HEK293 (cell line): ENCODE results near the gene HLA-G.

Experiments
- CTCF ChIA-PET: fragments of 350-600 bp; formaldehyde crosslinking; extraction: SDS; loops from one replicate; lab custom pipeline; 2021; ENCODE audit warnings: antibody characterized with exemption; lab: Yijun Ruan, JAX
- POLR2A ChIA-PET: fragments of 300-600 bp; formaldehyde crosslinking; extraction: SDS; loops from one replicate; lab custom pipeline; 2020; ENCODE audit warnings: antibody characterized with exemption, inconsistent platforms; lab: Yijun Ruan, JAX
- H3K27ac ChIP-seq: fragments of 200-500 bp; sonication (Bioruptor generic); 2 replicates; pipeline ENCODE4 v1.5.1; 2014; ENCODE audit warnings: low read depth, low read length, control low read depth, inconsistent platforms; ENCODE audit errors: extremely low read depth
- H3K36me3 ChIP-seq, 2 experiments: fragments of 200-500 bp in 1 of 2; sonication (Bioruptor generic) in 1 of 2; 1 replicate in 1 of 2; 2 replicates in 1 of 2; pipeline ENCODE4 v1.5.1; 2014 to 2017; ENCODE audit warnings: inconsistent platforms in 2 of 2, low read length in 2 of 2; ENCODE audit not compliant: control insufficient read depth in 2 of 2, insufficient read depth in 1 of 2
- H3K4me1 ChIP-seq: fragments of 200-500 bp; sonication (Bioruptor generic); 2 replicates; pipeline ENCODE4 v1.5.1; 2014; ENCODE audit warnings: mild to moderate bottlenecking, low read length, inconsistent platforms; ENCODE audit not compliant: control insufficient read depth, insufficient read depth
- H3K4me3 ChIP-seq: 2 replicates; pipeline ENCODE4 v1.5.1; 2011; ENCODE audit warnings: low read depth, mild to moderate bottlenecking, control low read depth, low read length, moderate library complexity
- H3K9me3 ChIP-seq: fragments of 200-500 bp; sonication (Bioruptor generic); 2 replicates; pipeline ENCODE4 v1.5.1; 2014; ENCODE audit warnings: low read depth, low read length, inconsistent platforms; ENCODE audit not compliant: control insufficient read depth, insufficient read depth
- REPIN1 ChIP-seq: fragments of 450-650 bp; formaldehyde crosslinking; IDR thresholded peaks from 2 replicates; pipeline ENCODE4 v1.5.1; 2017; ENCODE audit warnings: missing biosample characterization, missing genetic modification characterization, low read depth
- SCRT2 ChIP-seq: fragments of 450-650 bp; formaldehyde crosslinking; IDR thresholded peaks from 2 replicates; pipeline ENCODE4 v1.5.1; 2016; ENCODE audit warnings: missing biosample characterization, missing genetic modification characterization
- ZBTB17 ChIP-seq: fragments of 450-650 bp; formaldehyde crosslinking; IDR thresholded peaks from 2 replicates; pipeline ENCODE4 v1.5.1; 2016; ENCODE audit warnings: missing biosample characterization, missing genetic modification characterization
- ZNF132 ChIP-seq: fragments of 450-650 bp; formaldehyde crosslinking; IDR thresholded peaks from 2 replicates; pipeline ENCODE4 v1.5.1; 2017; ENCODE audit warnings: missing biosample characterization, missing genetic modification characterization, borderline replicate concordance
- ZNF155 ChIP-seq: fragments of 450-650 bp; formaldehyde crosslinking; IDR thresholded peaks from 2 replicates; pipeline ENCODE4 v1.5.1; 2016; ENCODE audit warnings: missing biosample characterization, missing genetic modification characterization
- ZNF174 ChIP-seq: fragments of 450-650 bp; formaldehyde crosslinking; IDR thresholded peaks from 2 replicates; pipeline ENCODE4 v1.5.0; 2017; ENCODE audit warnings: missing biosample characterization, mild to moderate bottlenecking, missing genetic modification characterization
- ZNF175 ChIP-seq: fragments of 450-650 bp; formaldehyde crosslinking; IDR thresholded peaks from 2 replicates; pipeline ENCODE4 v1.5.1; 2016; ENCODE audit warnings: missing biosample characterization, missing genetic modification characterization
- ZNF248 ChIP-seq: fragments of 450-650 bp; formaldehyde crosslinking; IDR thresholded peaks from 2 replicates; pipeline ENCODE4 v1.5.1; 2017; ENCODE audit warnings: missing biosample characterization, missing genetic modification characterization
- ZNF274 ChIP-seq, 2 experiments: fragments of 200-500 bp in 1 of 2; fragments of 450-650 bp in 1 of 2; sonication (Bioruptor generic) in 1 of 2; formaldehyde crosslinking in 1 of 2; IDR thresholded peaks; 2 replicates each; pipeline versions ENCODE4 v1.5.1 to v1.6.1; 2014 to 2016; ENCODE audit warnings: borderline replicate concordance in 1 of 2, inconsistent platforms in 1 of 2, low read length in 1 of 2, missing biosample characterization in 1 of 2, missing genetic modification characterization in 1 of 2
- ZNF433 ChIP-seq: fragments of 450-650 bp; formaldehyde crosslinking; IDR thresholded peaks from 2 replicates; pipeline ENCODE4 v1.5.1; 2016; ENCODE audit warnings: missing biosample characterization, missing genetic modification characterization, low read depth
- ZNF558 ChIP-seq: fragments of 450-650 bp; formaldehyde crosslinking; IDR thresholded peaks from 2 replicates; pipeline ENCODE4 v1.5.1; 2016; ENCODE audit warnings: missing biosample characterization, missing genetic modification characterization
- ZNF629 ChIP-seq: fragments of 450-650 bp; formaldehyde crosslinking; IDR thresholded peaks from 2 replicates; pipeline ENCODE4 v1.5.1; 2017; ENCODE audit warnings: missing biosample characterization, missing genetic modification characterization
- ZNF701 ChIP-seq: fragments of 450-650 bp; formaldehyde crosslinking; IDR thresholded peaks from 2 replicates; pipeline ENCODE4 v1.5.1; 2016; ENCODE audit warnings: missing biosample characterization, missing genetic modification characterization
- ZNF768 ChIP-seq: fragments of 450-650 bp; formaldehyde crosslinking; IDR thresholded peaks from 2 replicates; pipeline ENCODE4 v1.5.1; 2018; ENCODE audit warnings: missing biosample characterization, mild to moderate bottlenecking, missing genetic modification characterization
- TF ChIP-seq, protein P1 (sequence below): fragments of 450-650 bp; formaldehyde crosslinking; optimal IDR thresholded peaks from 2 replicates; pipeline ENCODE3; 2016; ENCODE audit warnings: missing biosample characterization, mild to moderate bottlenecking, missing genetic modification characterization
- TF ChIP-seq, protein P2 (sequence below): fragments of 450-650 bp; formaldehyde crosslinking; IDR thresholded peaks from 2 replicates; pipeline ENCODE4 v1.5.1; 2016; ENCODE audit warnings: missing biosample characterization, missing genetic modification characterization, borderline replicate concordance
- TF ChIP-seq, protein P3 (sequence below): fragments of 450-650 bp; formaldehyde crosslinking; IDR thresholded peaks from 2 replicates; pipeline ENCODE4 v1.5.1; 2016; ENCODE audit warnings: missing biosample characterization, missing genetic modification characterization, borderline replicate concordance
- TF ChIP-seq, protein P4 (sequence below): fragments of 450-650 bp; formaldehyde crosslinking; IDR thresholded peaks from 2 replicates; pipeline ENCODE4 v1.5.1; 2016; ENCODE audit warnings: missing biosample characterization, missing genetic modification characterization
- TF ChIP-seq, protein P5 (sequence below): fragments of 450-650 bp; formaldehyde crosslinking; IDR thresholded peaks from 2 replicates; pipeline ENCODE4 v1.5.1; 2017; ENCODE audit warnings: missing biosample characterization, missing genetic modification characterization

The HLA-G gene

DNA sequence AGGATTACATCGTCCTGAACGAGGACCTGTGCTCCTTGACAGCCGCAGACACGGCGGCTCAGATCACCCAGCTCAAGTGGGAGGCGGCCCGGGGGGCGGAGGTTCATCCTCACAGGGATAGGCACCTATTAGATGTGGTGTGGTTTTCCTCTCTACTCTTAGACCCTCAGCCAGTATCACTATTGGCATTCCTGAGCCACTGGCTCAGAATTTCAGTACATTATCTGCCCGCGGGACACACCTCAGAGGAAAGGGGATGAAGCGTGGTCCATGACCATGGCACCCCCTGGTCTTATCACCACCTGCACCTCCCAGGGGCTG is 34.6 kb upstream of the HLA-G start:
- no peak for TF ChIP-seq ZNF175 (tag by site-specific recombination)
- TF ChIP-seq ZNF174 (tag by site-specific recombination) = no peak
- no peak for TF ChIP-seq ZNF155 (tag by site-specific recombination)
- TF ChIP-seq ZNF132 (tag by site-specific recombination) = no peak
- no peak for TF ChIP-seq ZNF274 (IDR thresholded peaks at IDR 0.05; ENCODE audit: low read length)
- no peak for TF ChIP-seq ZNF274 (tag by site-specific recombination; IDR thresholded peaks at IDR 0.05; ENCODE audit: borderline replicate concordance)
- TF ChIP-seq, protein P1, sequence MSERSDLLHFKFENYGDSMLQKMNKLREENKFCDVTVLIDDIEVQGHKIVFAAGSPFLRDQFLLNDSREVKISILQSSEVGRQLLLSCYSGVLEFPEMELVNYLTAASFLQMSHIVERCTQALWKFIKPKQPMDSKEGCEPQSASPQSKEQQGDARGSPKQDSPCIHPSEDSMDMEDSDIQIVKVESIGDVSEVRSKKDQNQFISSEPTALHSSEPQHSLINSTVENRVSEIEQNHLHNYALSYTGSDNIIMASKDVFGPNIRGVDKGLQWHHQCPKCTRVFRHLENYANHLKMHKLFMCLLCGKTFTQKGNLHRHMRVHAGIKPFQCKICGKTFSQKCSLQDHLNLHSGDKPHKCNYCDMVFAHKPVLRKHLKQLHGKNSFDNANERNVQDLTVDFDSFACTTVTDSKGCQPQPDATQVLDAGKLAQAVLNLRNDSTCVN (tag by site-specific recombination) = no peak
- no peak for TF ChIP-seq ZNF701
- TF ChIP-seq SCRT2 (tag by site-specific recombination) = no peak
- TF ChIP-seq, protein P2, sequence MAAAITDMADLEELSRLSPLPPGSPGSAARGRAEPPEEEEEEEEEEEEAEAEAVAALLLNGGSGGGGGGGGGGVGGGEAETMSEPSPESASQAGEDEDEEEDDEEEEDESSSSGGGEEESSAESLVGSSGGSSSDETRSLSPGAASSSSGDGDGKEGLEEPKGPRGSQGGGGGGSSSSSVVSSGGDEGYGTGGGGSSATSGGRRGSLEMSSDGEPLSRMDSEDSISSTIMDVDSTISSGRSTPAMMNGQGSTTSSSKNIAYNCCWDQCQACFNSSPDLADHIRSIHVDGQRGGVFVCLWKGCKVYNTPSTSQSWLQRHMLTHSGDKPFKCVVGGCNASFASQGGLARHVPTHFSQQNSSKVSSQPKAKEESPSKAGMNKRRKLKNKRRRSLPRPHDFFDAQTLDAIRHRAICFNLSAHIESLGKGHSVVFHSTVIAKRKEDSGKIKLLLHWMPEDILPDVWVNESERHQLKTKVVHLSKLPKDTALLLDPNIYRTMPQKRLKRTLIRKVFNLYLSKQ (tag by site-specific recombination) = no peak
- no peak for TF ChIP-seq ZNF629 (tag by site-specific recombination)
- no peak for TF ChIP-seq ZNF768
- TF ChIP-seq, protein P3, sequence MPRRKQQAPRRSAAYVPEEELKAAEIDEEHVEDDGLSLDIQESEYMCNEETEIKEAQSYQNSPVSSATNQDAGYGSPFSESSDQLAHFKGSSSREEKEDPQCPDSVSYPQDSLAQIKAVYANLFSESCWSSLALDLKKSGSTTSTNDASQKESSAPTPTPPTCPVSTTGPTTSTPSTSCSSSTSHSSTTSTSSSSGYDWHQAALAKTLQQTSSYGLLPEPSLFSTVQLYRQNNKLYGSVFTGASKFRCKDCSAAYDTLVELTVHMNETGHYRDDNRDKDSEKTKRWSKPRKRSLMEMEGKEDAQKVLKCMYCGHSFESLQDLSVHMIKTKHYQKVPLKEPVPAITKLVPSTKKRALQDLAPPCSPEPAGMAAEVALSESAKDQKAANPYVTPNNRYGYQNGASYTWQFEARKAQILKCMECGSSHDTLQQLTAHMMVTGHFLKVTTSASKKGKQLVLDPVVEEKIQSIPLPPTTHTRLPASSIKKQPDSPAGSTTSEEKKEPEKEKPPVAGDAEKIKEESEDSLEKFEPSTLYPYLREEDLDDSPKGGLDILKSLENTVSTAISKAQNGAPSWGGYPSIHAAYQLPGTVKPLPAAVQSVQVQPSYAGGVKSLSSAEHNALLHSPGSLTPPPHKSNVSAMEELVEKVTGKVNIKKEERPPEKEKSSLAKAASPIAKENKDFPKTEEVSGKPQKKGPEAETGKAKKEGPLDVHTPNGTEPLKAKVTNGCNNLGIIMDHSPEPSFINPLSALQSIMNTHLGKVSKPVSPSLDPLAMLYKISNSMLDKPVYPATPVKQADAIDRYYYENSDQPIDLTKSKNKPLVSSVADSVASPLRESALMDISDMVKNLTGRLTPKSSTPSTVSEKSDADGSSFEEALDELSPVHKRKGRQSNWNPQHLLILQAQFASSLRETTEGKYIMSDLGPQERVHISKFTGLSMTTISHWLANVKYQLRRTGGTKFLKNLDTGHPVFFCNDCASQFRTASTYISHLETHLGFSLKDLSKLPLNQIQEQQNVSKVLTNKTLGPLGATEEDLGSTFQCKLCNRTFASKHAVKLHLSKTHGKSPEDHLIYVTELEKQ (tag by site-specific recombination) = no peak
- Histone ChIP-seq H3K9me3 (no peaks in the 10 kb centered on the region), H3K36me3 (no peaks in the 10 kb centered on the region), H3K4me1 (no peaks in the 10 kb centered on the region), H3K4me3 (peak overlapping the region; percentile 54), H3K27ac (no peak overlapping the region)
- ChIA-PET CTCF (interaction anchor here (0.6 to 0.8 kb wide), 2 partner anchors 13 to 36 kb away, joined by 3 to 5 read pairs; no protein-coding TSS in a partner anchor), POLR2A (no interaction called here)

DNA sequence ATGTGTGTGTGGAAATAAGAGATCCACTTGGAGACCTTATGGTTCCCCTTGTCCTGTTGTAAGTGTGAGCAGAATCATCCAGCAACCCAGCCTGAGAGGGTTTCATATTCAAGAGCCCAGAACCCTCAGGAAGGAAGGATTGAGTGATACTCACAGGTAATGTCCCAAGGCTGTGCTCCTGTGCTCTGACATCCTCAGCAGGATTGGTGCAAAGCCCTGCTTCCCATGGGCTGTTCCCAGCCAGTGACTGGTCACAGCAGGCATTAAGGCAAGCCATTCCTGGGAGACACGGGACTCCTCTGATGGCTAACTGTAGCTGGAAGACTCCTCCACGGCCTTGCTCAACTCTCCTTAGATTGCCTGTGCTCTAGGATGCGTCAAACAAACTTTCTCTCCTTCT is 33.8 kb upstream of the HLA-G start:
- CTCF ChIA-PET = interaction anchor here (0.8 to 1.2 kb wide), 4 partner anchors 15 to 146 kb away, joined by 3 to 4 read pairs (median 4); no protein-coding TSS in a partner anchor
- H3K36me3 ChIP-seq = no peaks in the 10 kb centered on the region
- no peak for TF ChIP-seq REPIN1 (tag by site-specific recombination)
- TF ChIP-seq ZBTB17 (tag by site-specific recombination) = peak; percentile 52
- H3K9me3 ChIP-seq = no peaks in the 10 kb centered on the region
- H3K27ac ChIP-seq = no peak overlapping the region
- POLR2A ChIA-PET = no interaction called here
- H3K4me3 ChIP-seq = no peak overlapping the region
- H3K4me1 ChIP-seq = no peaks in the 10 kb centered on the region

DNA sequence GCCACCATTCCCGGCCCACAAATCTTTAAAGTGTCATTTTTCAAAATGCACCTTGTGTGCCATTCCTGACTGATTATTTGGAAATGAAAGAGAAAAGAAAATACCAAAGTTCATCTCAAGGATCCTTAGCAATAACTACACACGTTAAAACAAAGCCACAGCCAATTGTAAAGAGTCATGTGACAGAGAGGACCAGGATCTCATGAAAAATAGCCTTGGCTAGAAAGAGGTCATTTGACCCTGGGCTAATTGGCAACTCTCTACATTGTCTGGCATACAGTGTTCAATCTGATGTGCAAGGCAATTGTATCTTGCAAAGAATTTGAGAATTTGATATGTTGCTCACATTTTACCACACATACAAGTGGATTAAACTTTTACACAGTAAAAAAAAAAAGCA is 31.6 kb upstream of the HLA-G start:
- H3K4me1 ChIP-seq = no peaks in the 10 kb centered on the region
- ChIA-PET POLR2A (no interaction called here), CTCF (interaction anchor here (1.8 kb wide), 1 partner anchor 43 kb away, joined by 5 read pairs; no protein-coding TSS in a partner anchor)
- no peaks in the 10 kb centered on the region for H3K36me3 ChIP-seq
- H3K4me3 ChIP-seq = no peak overlapping the region
- TF ChIP-seq, protein P4, sequence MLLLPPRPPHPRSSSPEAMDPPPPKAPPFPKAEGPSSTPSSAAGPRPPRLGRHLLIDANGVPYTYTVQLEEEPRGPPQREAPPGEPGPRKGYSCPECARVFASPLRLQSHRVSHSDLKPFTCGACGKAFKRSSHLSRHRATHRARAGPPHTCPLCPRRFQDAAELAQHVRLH = no peak
- TF ChIP-seq ZNF629 (tag by site-specific recombination) = no peak
- no peak for TF ChIP-seq ZNF174 (tag by site-specific recombination)
- no peak for TF ChIP-seq ZNF248
- TF ChIP-seq, protein P5, sequence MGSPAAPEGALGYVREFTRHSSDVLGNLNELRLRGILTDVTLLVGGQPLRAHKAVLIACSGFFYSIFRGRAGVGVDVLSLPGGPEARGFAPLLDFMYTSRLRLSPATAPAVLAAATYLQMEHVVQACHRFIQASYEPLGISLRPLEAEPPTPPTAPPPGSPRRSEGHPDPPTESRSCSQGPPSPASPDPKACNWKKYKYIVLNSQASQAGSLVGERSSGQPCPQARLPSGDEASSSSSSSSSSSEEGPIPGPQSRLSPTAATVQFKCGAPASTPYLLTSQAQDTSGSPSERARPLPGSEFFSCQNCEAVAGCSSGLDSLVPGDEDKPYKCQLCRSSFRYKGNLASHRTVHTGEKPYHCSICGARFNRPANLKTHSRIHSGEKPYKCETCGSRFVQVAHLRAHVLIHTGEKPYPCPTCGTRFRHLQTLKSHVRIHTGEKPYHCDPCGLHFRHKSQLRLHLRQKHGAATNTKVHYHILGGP (tag by site-specific recombination) = no peak
- TF ChIP-seq ZNF558 (tag by site-specific recombination) = no peak
- TF ChIP-seq ZNF433 (tag by site-specific recombination) = no peak
- H3K9me3 ChIP-seq = no peaks in the 10 kb centered on the region
- H3K27ac ChIP-seq = no peak overlapping the region
